ENCODE results near the gene A2M.

Gene A2M

GRCh38 chr12:9098463-9099026, 17.2 kb downstream of the A2M start:
- ChIA-PET CTCF (interaction anchor here (1.1 kb wide), 1 partner anchor 441 kb away, joined by 3 read pairs; no protein-coding TSS in a partner anchor), POLR2A (no interaction called here)
- TF ChIP-seq HDGF (IDR thresholded peaks at IDR 0.05; ENCODE audit: borderline replicate concordance) (no peak), ELF4 (IDR thresholded peaks at IDR 0.05) (no peak), SP1 (IDR thresholded peaks at IDR 0.05) (no peak), LEF1 (IDR thresholded peaks at IDR 0.05; ENCODE audit: borderline replicate concordance) (no peak), BHLHE40 (IDR thresholded peaks at IDR 0.05; ENCODE audit: borderline replicate concordance) (no peak), TARDBP (IDR thresholded peaks at IDR 0.05) (no peak), SUZ12 (IDR thresholded peaks at IDR 0.05) (no peak), L3MBTL2 (conservative IDR thresholded peaks at IDR 0.05) (no peak), ZNF384 (IDR thresholded peaks at IDR 0.05) (no peak), FOXK2 (IDR thresholded peaks at IDR 0.05) (no peak), ARNT (IDR thresholded peaks at IDR 0.05) (no peak), NFRKB (IDR thresholded peaks at IDR 0.05) (no peak), CTBP1 (IDR thresholded peaks at IDR 0.05; ENCODE audit: borderline replicate concordance) (no peak), FOXM1 (IDR thresholded peaks at IDR 0.05; ENCODE audit: borderline replicate concordance) (no peak), FOXA1 (IDR thresholded peaks at IDR 0.05) (no peak)
- TF ChIP-seq, protein P1, sequence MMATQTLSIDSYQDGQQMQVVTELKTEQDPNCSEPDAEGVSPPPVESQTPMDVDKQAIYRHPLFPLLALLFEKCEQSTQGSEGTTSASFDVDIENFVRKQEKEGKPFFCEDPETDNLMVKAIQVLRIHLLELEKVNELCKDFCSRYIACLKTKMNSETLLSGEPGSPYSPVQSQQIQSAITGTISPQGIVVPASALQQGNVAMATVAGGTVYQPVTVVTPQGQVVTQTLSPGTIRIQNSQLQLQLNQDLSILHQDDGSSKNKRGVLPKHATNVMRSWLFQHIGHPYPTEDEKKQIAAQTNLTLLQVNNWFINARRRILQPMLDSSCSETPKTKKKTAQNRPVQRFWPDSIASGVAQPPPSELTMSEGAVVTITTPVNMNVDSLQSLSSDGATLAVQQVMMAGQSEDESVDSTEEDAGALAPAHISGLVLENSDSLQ (IDR thresholded peaks at IDR 0.05), result no peak
- no peak for DNase-seq (ENCODE audit: extremely low spot score)

- CTCF ChIA-PET, result interaction anchor here (1.1 kb wide), 1 partner anchor 440 kb away, joined by 3 read pairs; no protein-coding TSS in a partner anchor
Observed at GRCh38 chr12:9098115-9098452, 17.6 kb downstream of the A2M start.

GRCh38 chr12:9096563-9097176, 19.0 kb downstream of the A2M start:
- CTCF ChIA-PET, result no interaction called here
- no peak for DNase-seq (ENCODE audit: extremely low spot score)
- POLR2A ChIA-PET, result no interaction called here
- no peak for TF ChIP-seq TARDBP (IDR thresholded peaks at IDR 0.05)
- TF ChIP-seq ZNF384 (IDR thresholded peaks at IDR 0.05), result no peak
- TF ChIP-seq ARNT (IDR thresholded peaks at IDR 0.05), result no peak
- no peak for TF ChIP-seq SP1 (IDR thresholded peaks at IDR 0.05)
- no peak for TF ChIP-seq L3MBTL2 (conservative IDR thresholded peaks at IDR 0.05)
- no peak for TF ChIP-seq HDGF (IDR thresholded peaks at IDR 0.05; ENCODE audit: borderline replicate concordance)
- TF ChIP-seq FOXK2 (IDR thresholded peaks at IDR 0.05), result no peak
- TF ChIP-seq, protein P1 (IDR thresholded peaks at IDR 0.05), result no peak
- TF ChIP-seq LEF1 (IDR thresholded peaks at IDR 0.05; ENCODE audit: borderline replicate concordance), result no peak
- TF ChIP-seq NFRKB (IDR thresholded peaks at IDR 0.05), result no peak
- no peak for TF ChIP-seq ELF4 (IDR thresholded peaks at IDR 0.05)
- no peak for TF ChIP-seq FOXA1 (IDR thresholded peaks at IDR 0.05)
- TF ChIP-seq CTBP1 (IDR thresholded peaks at IDR 0.05; ENCODE audit: borderline replicate concordance), result no peak
- TF ChIP-seq FOXM1 (IDR thresholded peaks at IDR 0.05; ENCODE audit: borderline replicate concordance), result no peak
- no peak for TF ChIP-seq BHLHE40 (IDR thresholded peaks at IDR 0.05; ENCODE audit: borderline replicate concordance)
- no peak for TF ChIP-seq SUZ12 (IDR thresholded peaks at IDR 0.05)

More at GRCh38 chr12:9098115-9098452, 17.6 kb downstream of the A2M start:
- no peak for TF ChIP-seq TARDBP (IDR thresholded peaks at IDR 0.05)
- no peak for TF ChIP-seq ZNF384 (IDR thresholded peaks at IDR 0.05)
- no peak for TF ChIP-seq L3MBTL2 (conservative IDR thresholded peaks at IDR 0.05)
- TF ChIP-seq FOXM1 (IDR thresholded peaks at IDR 0.05; ENCODE audit: borderline replicate concordance), result no peak
- TF ChIP-seq SUZ12 (IDR thresholded peaks at IDR 0.05), result no peak
- no peak for TF ChIP-seq FOXA1 (IDR thresholded peaks at IDR 0.05)
- TF ChIP-seq HDGF (IDR thresholded peaks at IDR 0.05; ENCODE audit: borderline replicate concordance), result no peak
- no peak for TF ChIP-seq SP1 (IDR thresholded peaks at IDR 0.05)
- TF ChIP-seq ELF4 (IDR thresholded peaks at IDR 0.05), result no peak
- TF ChIP-seq CTBP1 (IDR thresholded peaks at IDR 0.05; ENCODE audit: borderline replicate concordance), result no peak
- TF ChIP-seq BHLHE40 (IDR thresholded peaks at IDR 0.05; ENCODE audit: borderline replicate concordance), result no peak
- TF ChIP-seq, protein P1 (IDR thresholded peaks at IDR 0.05), result no peak
- TF ChIP-seq LEF1 (IDR thresholded peaks at IDR 0.05; ENCODE audit: borderline replicate concordance), result no peak
- TF ChIP-seq ARNT (IDR thresholded peaks at IDR 0.05), result no peak
- no peak for TF ChIP-seq FOXK2 (IDR thresholded peaks at IDR 0.05)
- TF ChIP-seq NFRKB (IDR thresholded peaks at IDR 0.05), result no peak
- no peak for DNase-seq (ENCODE audit: extremely low spot score)
- POLR2A ChIA-PET, result no interaction called here

- ChIA-PET POLR2A (no interaction called here), CTCF (interaction anchor here (0.6 kb wide), 1 partner anchor 9 kb away, joined by 4 read pairs; no protein-coding TSS in a partner anchor)
- TF ChIP-seq BHLHE40 (IDR thresholded peaks at IDR 0.05; ENCODE audit: borderline replicate concordance) (no peak), CTBP1 (IDR thresholded peaks at IDR 0.05; ENCODE audit: borderline replicate concordance) (no peak), HDGF (IDR thresholded peaks at IDR 0.05; ENCODE audit: borderline replicate concordance) (no peak)
- no peak for DNase-seq (ENCODE audit: extremely low spot score)
Observed at GRCh38 chr12:9095322-9095721, 20.4 kb downstream of the A2M start.

DNA sequence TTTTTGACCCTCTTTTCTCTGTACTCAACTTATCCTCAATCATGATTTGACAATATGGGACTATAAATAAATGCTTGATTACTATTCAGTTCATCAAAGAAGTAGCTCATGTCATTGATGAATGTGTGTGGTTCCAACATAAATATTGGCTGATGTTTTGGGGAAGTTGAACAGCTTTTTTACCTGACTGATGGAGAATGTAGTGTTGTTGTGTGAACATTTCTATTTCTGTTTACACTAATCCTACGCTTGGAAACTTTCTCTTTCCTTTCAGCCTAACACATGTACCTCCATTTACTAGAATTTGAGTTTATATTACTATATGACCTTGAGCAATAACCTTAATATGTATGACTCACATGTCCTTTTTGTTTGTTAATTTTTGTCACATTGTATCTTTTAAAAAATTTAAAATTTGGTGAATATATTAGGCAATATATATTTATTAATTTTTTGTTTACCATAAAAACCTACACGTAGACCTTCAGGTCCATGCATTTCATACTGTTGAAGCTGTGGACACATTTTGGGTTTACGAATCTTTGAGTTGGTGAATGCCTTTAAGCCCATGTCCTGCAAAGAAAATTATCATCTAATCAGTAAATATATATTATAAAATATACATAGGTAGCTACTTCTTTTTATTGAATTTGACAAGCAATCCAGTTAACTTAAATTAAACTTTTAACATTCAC, 21.1 kb downstream of the A2M start:
- CTCF ChIA-PET, result no interaction called here
- no peak for TF ChIP-seq FOXK2 (IDR thresholded peaks at IDR 0.05)
- TF ChIP-seq, protein P1 (IDR thresholded peaks at IDR 0.05), result no peak
- TF ChIP-seq ELF4 (IDR thresholded peaks at IDR 0.05), result no peak
- TF ChIP-seq LEF1 (IDR thresholded peaks at IDR 0.05; ENCODE audit: borderline replicate concordance), result no peak
- TF ChIP-seq SUZ12 (IDR thresholded peaks at IDR 0.05), result no peak
- no peak for TF ChIP-seq L3MBTL2 (conservative IDR thresholded peaks at IDR 0.05)
- no peak for TF ChIP-seq SP1 (IDR thresholded peaks at IDR 0.05)
- no peak for TF ChIP-seq FOXM1 (IDR thresholded peaks at IDR 0.05; ENCODE audit: borderline replicate concordance)
- no peak for TF ChIP-seq ZNF384 (IDR thresholded peaks at IDR 0.05)
- TF ChIP-seq CTBP1 (IDR thresholded peaks at IDR 0.05; ENCODE audit: borderline replicate concordance), result no peak
- TF ChIP-seq NFRKB (IDR thresholded peaks at IDR 0.05), result no peak
- no peak for TF ChIP-seq BHLHE40 (IDR thresholded peaks at IDR 0.05; ENCODE audit: borderline replicate concordance)
- no peak for TF ChIP-seq FOXA1 (IDR thresholded peaks at IDR 0.05)
- no peak for DNase-seq (ENCODE audit: extremely low spot score)
- POLR2A ChIA-PET, result no interaction called here

Data from HEK293T (cell line).